Ovary (tissue), 3 donors: ENCODE measurements around the gene HPSE2.

Experiments used
- EP300 ChIP-seq: sonication (generic); formaldehyde crosslinking; IDR thresholded peaks from one replicate; pipeline ENCODE4 v1.6.1; 2017; ENCODE audit warnings: antibody characterized with exemption
- POLR2A ChIP-seq: fragments of 450-650 bp; IDR thresholded peaks from one replicate; pipeline ENCODE4 v1.6.1; 2017; ENCODE audit warnings: antibody characterized with exemption, mild to moderate bottlenecking, moderate library complexity
- TF ChIP-seq, protein P1 (sequence below), 3 donors: fragments of 450-650 bp in 2 of 3; fragments of 200-600 bp in 1 of 3; IDR thresholded peaks; one replicate each; pipeline versions ENCODE4 v1.5.1 to v1.8.0; 2016 to 2022; ENCODE audit warnings: antibody characterized with exemption in 3 of 3, mild to moderate bottlenecking in 1 of 3
- donor health status: DM: no; HTN: no; CAD: no.

DNA sequence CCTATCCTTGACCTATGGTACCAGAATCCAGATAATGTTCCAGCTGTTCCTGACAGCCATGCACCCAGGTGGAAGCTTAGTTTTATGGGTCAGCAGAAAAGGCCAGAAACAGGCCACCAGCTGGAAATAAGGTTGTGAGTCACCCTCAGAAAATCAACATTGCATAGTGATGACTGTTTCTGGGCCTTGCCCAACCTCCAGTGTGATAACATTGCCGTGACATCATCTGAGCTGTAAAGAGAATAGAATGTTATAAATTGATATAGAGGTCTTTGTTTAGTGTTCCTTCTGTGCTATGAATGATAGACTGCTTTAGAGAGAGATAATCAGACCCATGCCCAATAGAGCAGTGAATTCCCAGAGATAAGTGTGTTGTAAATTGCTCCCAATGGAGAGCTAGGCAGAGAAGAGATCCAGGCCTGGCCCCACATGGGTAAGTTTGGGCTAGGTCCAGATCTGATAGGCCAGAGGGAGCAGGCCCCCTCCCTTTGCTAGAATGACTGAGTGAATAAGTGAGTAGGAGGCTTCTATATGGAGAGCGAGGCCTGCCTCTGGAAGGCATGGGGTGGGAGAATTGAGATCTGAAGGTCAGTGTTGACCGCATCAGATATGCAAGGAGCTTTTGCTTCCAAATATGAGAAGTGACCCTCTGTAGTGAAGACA lies 774.7 kb downstream of the HPSE2 start:
- TF ChIP-seq, protein P1, sequence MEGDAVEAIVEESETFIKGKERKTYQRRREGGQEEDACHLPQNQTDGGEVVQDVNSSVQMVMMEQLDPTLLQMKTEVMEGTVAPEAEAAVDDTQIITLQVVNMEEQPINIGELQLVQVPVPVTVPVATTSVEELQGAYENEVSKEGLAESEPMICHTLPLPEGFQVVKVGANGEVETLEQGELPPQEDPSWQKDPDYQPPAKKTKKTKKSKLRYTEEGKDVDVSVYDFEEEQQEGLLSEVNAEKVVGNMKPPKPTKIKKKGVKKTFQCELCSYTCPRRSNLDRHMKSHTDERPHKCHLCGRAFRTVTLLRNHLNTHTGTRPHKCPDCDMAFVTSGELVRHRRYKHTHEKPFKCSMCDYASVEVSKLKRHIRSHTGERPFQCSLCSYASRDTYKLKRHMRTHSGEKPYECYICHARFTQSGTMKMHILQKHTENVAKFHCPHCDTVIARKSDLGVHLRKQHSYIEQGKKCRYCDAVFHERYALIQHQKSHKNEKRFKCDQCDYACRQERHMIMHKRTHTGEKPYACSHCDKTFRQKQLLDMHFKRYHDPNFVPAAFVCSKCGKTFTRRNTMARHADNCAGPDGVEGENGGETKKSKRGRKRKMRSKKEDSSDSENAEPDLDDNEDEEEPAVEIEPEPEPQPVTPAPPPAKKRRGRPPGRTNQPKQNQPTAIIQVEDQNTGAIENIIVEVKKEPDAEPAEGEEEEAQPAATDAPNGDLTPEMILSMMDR (IDR thresholded peaks at IDR 0.05) = no peak
- no peak for TF ChIP-seq EP300
- TF ChIP-seq POLR2A = no peak
